GM12875 (cell line): ENCODE results near the gene PIP5K1B.

ENCODE experiments used
- H3K4me3 ChIP-seq: one replicate; pipeline ENCODE4 v1.5.1; 2011; ENCODE audit warnings: low read depth, low read length, control low read depth
- CTCF ChIP-seq: IDR thresholded peaks from 2 replicates; pipeline ENCODE4 v1.5.1; 2011; ENCODE audit warnings: low read depth, mild to moderate bottlenecking, control low read depth, inconsistent platforms, low read length, moderate library complexity, borderline replicate concordance; ENCODE audit not compliant: insufficient read depth

PIP5K1B gene

GRCh38 chr9:68897577-68898145 lies 192.6 kb downstream of the PIP5K1B start:
- TF ChIP-seq CTCF, result no peak
- H3K4me3 ChIP-seq, result no peak overlapping the region

GRCh38 chr9:68898781-68899439 lies 193.9 kb downstream of the PIP5K1B start:
- no peak for TF ChIP-seq CTCF
- no peak overlapping the region for H3K4me3 ChIP-seq

- no peak for TF ChIP-seq CTCF
- H3K4me3 ChIP-seq, result no peak overlapping the region
Observed at GRCh38 chr9:68904454-68904853, 199.4 kb downstream of the PIP5K1B start.

- H3K4me3 ChIP-seq, result no peak overlapping the region
- no peak for TF ChIP-seq CTCF
Observed at GRCh38 chr9:68905129-68905528, 200.1 kb downstream of the PIP5K1B start.

- no peak for TF ChIP-seq CTCF
- H3K4me3 ChIP-seq, result no peak overlapping the region
Observed at GRCh38 chr9:68907910-68908309, 202.9 kb downstream of the PIP5K1B start.

GRCh38 chr9:68912561-68912960 lies 207.5 kb downstream of the PIP5K1B start:
- no peak overlapping the region for H3K4me3 ChIP-seq
- no peak for TF ChIP-seq CTCF

- H3K4me3 ChIP-seq, result no peak overlapping the region
- TF ChIP-seq CTCF, result no peak
Observed at GRCh38 chr9:68913054-68913453, 208.0 kb downstream of the PIP5K1B start.
